H1 (cell line): ENCODE data around the gene RDH5. TPM values are rescaled to one million over a fixed set of nuclear protein-coding genes. Genes with fewer than 3 reads are reported as not detected.

Experiments
- KDM5A ChIP-seq: fragments of 200-600 bp; IDR thresholded peaks from 2 replicates; pipeline ENCODE4 v1.7.1; 2012; ENCODE audit warnings: mild to moderate bottlenecking, low read length, inconsistent platforms, mixed read lengths
- NRF1 ChIP-seq: IDR thresholded peaks from 2 replicates; pipeline ENCODE4 v1.6.1; 2011; ENCODE audit warnings: mild to moderate bottlenecking, low read depth, low read length, improper control_type of control experiment
- PHF8 ChIP-seq: fragments of 200-600 bp; sonication (generic); conservative IDR thresholded peaks from 2 replicates; pipeline ENCODE4 v1.7.1; 2012; ENCODE audit warnings: low read depth, mild to moderate bottlenecking, inconsistent platforms, low read length, moderate library complexity
- RFX5 ChIP-seq: IDR thresholded peaks from 2 replicates; pipeline ENCODE4 v1.6.1; 2011; ENCODE audit warnings: low read depth, low read length, improper control_type of control experiment, borderline replicate concordance
- RXRA ChIP-seq: IDR thresholded peaks from 2 replicates; pipeline ENCODE4 v1.6.1; 2011; ENCODE audit warnings: low read depth, mild to moderate bottlenecking, low read length, moderate library complexity; ENCODE audit not compliant: insufficient read depth
- SIN3A ChIP-seq, 2 experiments: IDR thresholded peaks in 1 of 2; conservative IDR thresholded peaks in 1 of 2; 2 replicates each; pipeline ENCODE4 v1.6.1; 2011 to 2012; ENCODE audit warnings: low read length in 2 of 2, improper control_type of control experiment in 1 of 2, low read depth in 1 of 2, mild to moderate bottlenecking in 1 of 2
- SP2 ChIP-seq: IDR thresholded peaks from 2 replicates; pipeline ENCODE4 v1.6.1; 2012; ENCODE audit warnings: mild to moderate bottlenecking, low read length, inconsistent platforms
- TAF1 ChIP-seq: IDR thresholded peaks from 2 replicates; pipeline ENCODE4 v1.6.1; 2011; ENCODE audit warnings: mild to moderate bottlenecking, low read depth, low read length
- TBP ChIP-seq: IDR thresholded peaks from 2 replicates; pipeline ENCODE4 v1.6.1; 2011; ENCODE audit warnings: low read depth, low read length, improper control_type of control experiment
- YY1 ChIP-seq: IDR thresholded peaks from 2 replicates; pipeline ENCODE4 v1.6.1; 2011; ENCODE audit warnings: low read depth, mild to moderate bottlenecking, low read length
- polyA plus RNA-seq, 7 experiments: library from polyadenylated mRNA; depleted of rRNA in 3 of 7; stranded (reverse) in 5 of 7; unstranded in 2 of 7; fragments of >200 nt in 5 of 7; fragments of 200-250 nt in 2 of 7; gene quantifications; 1 replicate in 5 of 7; 2 replicates in 1 of 7; 4 replicates in 1 of 7; pipeline versions ENCODE4 v1.2.1 to v1.2.3, GENCODE V29; 2011 to 2013; ENCODE audit warnings: missing spikeins in 2 of 7, mixed read lengths in 2 of 7
- total RNA-seq: library from RNA; stranded (reverse); fragmentation: NEBNext Ultra II Directional; extraction: Animal tissue kit (Norgen Biotek cat#: 25700); gene quantifications from 2 replicates; pipeline ENCODE4 v1.2.1, GENCODE V29; 2021
- TF ChIP-seq, protein P1 (sequence below), 3 experiments: IDR thresholded peaks; 1 replicate in 2 of 3; 2 replicates in 1 of 3; pipeline versions ENCODE4 v1.5.1 to v1.6.1; 2011; ENCODE audit warnings: low read length in 3 of 3, mild to moderate bottlenecking in 3 of 3, inconsistent platforms in 2 of 3, low read depth in 1 of 3, moderate library complexity in 1 of 3; ENCODE audit not compliant: insufficient read depth in 1 of 3; ENCODE audit errors: control extremely low read depth in 1 of 3

The RDH5 gene
- total and polyA plus RNA-seq, 2 of the 8 experiments (the other 6 are each of a cell fraction or from before 2014, with no cell fraction given) = 4.2 to 6.0 TPM

GRCh38 chr12:55738123-55739024, 18.2 kb downstream of the RDH5 start (continued):
- TF ChIP-seq PHF8 (0 out of 2 replicates have a peak, but pooled peaks have one; percentile 24), SP2 (peak; percentile 9; the same call in 1 of the 2 replicates), RXRA (no peak), TBP (peak; percentile 42), NRF1 (no peak), KDM5A (peak; percentile 80), RFX5 (peak; percentile 61; the same call in 1 of the 2 replicates), SIN3A (conservative IDR thresholded peaks at IDR 0.05 in 1 of 2, IDR thresholded peaks at IDR 0.05 in 1 of 2; ENCODE audit: low read depth in 1 of 2, low read length in 2 of 2) (peak; percentile 62 to 82; a peak in 1 of 4 replicates), TAF1 (peak; percentile 61; the same call in 1 of the 2 replicates), YY1 (peak; percentile 73; the same call in 1 of the 2 replicates)
- TF ChIP-seq, protein P1, sequence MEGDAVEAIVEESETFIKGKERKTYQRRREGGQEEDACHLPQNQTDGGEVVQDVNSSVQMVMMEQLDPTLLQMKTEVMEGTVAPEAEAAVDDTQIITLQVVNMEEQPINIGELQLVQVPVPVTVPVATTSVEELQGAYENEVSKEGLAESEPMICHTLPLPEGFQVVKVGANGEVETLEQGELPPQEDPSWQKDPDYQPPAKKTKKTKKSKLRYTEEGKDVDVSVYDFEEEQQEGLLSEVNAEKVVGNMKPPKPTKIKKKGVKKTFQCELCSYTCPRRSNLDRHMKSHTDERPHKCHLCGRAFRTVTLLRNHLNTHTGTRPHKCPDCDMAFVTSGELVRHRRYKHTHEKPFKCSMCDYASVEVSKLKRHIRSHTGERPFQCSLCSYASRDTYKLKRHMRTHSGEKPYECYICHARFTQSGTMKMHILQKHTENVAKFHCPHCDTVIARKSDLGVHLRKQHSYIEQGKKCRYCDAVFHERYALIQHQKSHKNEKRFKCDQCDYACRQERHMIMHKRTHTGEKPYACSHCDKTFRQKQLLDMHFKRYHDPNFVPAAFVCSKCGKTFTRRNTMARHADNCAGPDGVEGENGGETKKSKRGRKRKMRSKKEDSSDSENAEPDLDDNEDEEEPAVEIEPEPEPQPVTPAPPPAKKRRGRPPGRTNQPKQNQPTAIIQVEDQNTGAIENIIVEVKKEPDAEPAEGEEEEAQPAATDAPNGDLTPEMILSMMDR (IDR thresholded peaks at IDR 0.05; ENCODE audit: control extremely low read depth in 1 of 3, insufficient read depth in 1 of 3, low read depth in 1 of 3, low read length in 3 of 3) = peak in 2 of 3 experiments; percentile 70 to 84; a peak in 3 of 4 replicates
- TF ChIP-seq, all 59 proteins: peak for 15
